Measurements from ENCODE around the gene CTDSP1. TPM values are rescaled to one million over a fixed set of nuclear protein-coding genes. Genes with fewer than 3 reads are reported as not detected.

The CTDSP1 gene, protein sequence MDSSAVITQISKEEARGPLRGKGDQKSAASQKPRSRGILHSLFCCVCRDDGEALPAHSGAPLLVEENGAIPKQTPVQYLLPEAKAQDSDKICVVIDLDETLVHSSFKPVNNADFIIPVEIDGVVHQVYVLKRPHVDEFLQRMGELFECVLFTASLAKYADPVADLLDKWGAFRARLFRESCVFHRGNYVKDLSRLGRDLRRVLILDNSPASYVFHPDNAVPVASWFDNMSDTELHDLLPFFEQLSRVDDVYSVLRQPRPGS
- 10 to 100 TPM; 47.3 to 87.4 (median 58.0) TPM for total RNA-seq

GRCh38 chr2:218399391-218400166 lies at the start of gene CTDSP1:
CTDSP1 (plus strand) TSS chr2:218399868; CDS start chr2:218400091, 223 bp downstream.
- WGBS, 2 donors, result 0% methylated on average over 22 of the region's 78 CpGs; no CpG with 5 or more reads in 1 of the 2 donors
- H3K9me3 ChIP-seq, result no peaks in the 10 kb centered on the region
- peak within 1 kb of the TSS; percentile 99 to 100 (median 100) for H3K27ac ChIP-seq
- DNase-seq, result peak; percentile 84
- H3K4me3 ChIP-seq, result peak within 1 kb of the TSS; percentile 93 to 99 (median 97)
- peaks cover 42 to 83% (median 43%) of the 10 kb centered on the region in 3 donors for H3K4me1 ChIP-seq
- TF ChIP-seq, protein P1, sequence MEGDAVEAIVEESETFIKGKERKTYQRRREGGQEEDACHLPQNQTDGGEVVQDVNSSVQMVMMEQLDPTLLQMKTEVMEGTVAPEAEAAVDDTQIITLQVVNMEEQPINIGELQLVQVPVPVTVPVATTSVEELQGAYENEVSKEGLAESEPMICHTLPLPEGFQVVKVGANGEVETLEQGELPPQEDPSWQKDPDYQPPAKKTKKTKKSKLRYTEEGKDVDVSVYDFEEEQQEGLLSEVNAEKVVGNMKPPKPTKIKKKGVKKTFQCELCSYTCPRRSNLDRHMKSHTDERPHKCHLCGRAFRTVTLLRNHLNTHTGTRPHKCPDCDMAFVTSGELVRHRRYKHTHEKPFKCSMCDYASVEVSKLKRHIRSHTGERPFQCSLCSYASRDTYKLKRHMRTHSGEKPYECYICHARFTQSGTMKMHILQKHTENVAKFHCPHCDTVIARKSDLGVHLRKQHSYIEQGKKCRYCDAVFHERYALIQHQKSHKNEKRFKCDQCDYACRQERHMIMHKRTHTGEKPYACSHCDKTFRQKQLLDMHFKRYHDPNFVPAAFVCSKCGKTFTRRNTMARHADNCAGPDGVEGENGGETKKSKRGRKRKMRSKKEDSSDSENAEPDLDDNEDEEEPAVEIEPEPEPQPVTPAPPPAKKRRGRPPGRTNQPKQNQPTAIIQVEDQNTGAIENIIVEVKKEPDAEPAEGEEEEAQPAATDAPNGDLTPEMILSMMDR (IDR thresholded peaks at IDR 0.05), result peak in 3 of 6 experiments; percentile 20 to 32 (median 21)
- TF ChIP-seq POLR2A (IDR thresholded peaks at IDR 0.05), result peak in 3 of 4 donors; percentile 8 to 83 (median 82)
- intact Hi-C loops (cut with DNase I), result loop anchor here (5.0 to 10.0 kb wide), 3 partner anchors 107 to 255 kb away; partner anchors contain the start of genes AAMP, BCS1L, PNKD and TMBIM1
- peaks cover 20 to 33% (median 27%) of the 10 kb centered on the region in 3 donors for H3K36me3 ChIP-seq
- H3K27me3 ChIP-seq, result no peaks in the 10 kb centered on the region

- DNase-seq, result no peak
- no peak overlapping the region for H3K4me3 ChIP-seq
- no peak overlapping the region for H3K27ac ChIP-seq
- no peaks in the 10 kb centered on the region for H3K27me3 ChIP-seq
- no peaks in the 10 kb centered on the region for H3K4me1 ChIP-seq
- H3K36me3 ChIP-seq, result no peaks in the 10 kb centered on the region
- intact Hi-C loops (cut with DNase I), result no loop called here
- peaks cover 0 to 24% (median 14%) of the 10 kb centered on the region in 3 donors for H3K9me3 ChIP-seq
- TF ChIP-seq POLR2A (IDR thresholded peaks at IDR 0.05), result no peak
- TF ChIP-seq, protein P1 (IDR thresholded peaks at IDR 0.05), result no peak
- WGBS, 2 donors, result 91 to 95% methylated on average over 9 to 14 of the region's 14 CpGs
Observed at GRCh38 chr2:218354045-218354444, 45.6 kb upstream of the CTDSP1 start.

DNA sequence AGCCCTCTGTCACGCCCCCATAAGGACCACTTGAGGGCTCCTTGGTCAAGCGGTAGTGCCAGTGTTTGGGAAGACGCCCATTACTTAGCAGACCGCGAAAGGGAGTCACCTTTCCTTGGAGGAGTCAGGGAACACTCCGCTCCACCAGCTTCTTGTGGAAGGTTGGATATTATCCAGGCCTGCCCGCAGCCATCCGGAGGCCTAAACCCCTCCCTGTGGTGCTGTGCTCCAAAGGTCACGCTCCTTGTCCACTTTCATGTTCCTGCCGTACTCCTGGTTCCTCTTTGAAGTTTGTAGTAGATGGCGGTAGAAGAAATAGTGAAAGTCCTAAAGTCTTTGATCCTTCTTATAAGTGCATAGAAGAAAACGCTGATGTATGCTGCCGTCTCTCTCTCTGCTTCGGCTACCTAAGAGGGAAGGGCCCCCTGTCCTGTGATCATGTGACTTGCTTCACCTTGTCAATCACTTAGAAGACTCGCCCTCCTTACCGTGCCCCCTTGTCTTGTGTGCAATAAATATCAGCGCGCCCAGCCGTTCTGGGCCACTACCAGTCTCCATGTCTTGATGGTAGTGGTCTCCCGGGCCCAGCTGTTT lies 44.7 kb upstream of the CTDSP1 start:
- Histone ChIP-seq H3K27ac (no peak overlapping the region), H3K36me3 (no peaks in the 10 kb centered on the region), H3K27me3 (no peaks in the 10 kb centered on the region), H3K4me3 (no peak overlapping the region), H3K9me3 (peaks cover 0 to 24% (median 14%) of the 10 kb centered on the region in 3 donors), H3K4me1 (no peaks in the 10 kb centered on the region)
- intact Hi-C loops (cut with DNase I), result no loop called here
- DNase-seq, result no peak
- 76 to 87% methylated on average over 20 of the region's 20 CpGs for WGBS, 2 donors
- TF ChIP-seq POLR2A (IDR thresholded peaks at IDR 0.05), result no peak
- TF ChIP-seq, protein P1 (IDR thresholded peaks at IDR 0.05), result no peak

- no peak overlapping the region for H3K4me3 ChIP-seq
- peaks cover 0 to 3% (median 0%) of the 10 kb centered on the region in 3 donors for H3K9me3 ChIP-seq
- WGBS, 2 donors, result 70 to 73% methylated on average over 5 to 14 of the region's 17 CpGs
- no peaks in the 10 kb centered on the region for H3K27me3 ChIP-seq
- no peak overlapping the region for H3K27ac ChIP-seq
- no peaks in the 10 kb centered on the region for H3K4me1 ChIP-seq
- DNase-seq, result no peak
- intact Hi-C loops (cut with DNase I), result no loop called here
- no peaks in the 10 kb centered on the region for H3K36me3 ChIP-seq
- no peak for TF ChIP-seq POLR2A (IDR thresholded peaks at IDR 0.05)
- TF ChIP-seq, protein P1 (IDR thresholded peaks at IDR 0.05), result no peak
Observed at GRCh38 chr2:218357236-218358177, 42.2 kb upstream of the CTDSP1 start.
